Activated naive CD4-positive, alpha-beta T cell treated with Interleukin-2 at 50 U/mL for 16 hours (primary cell): Measurements from ENCODE around the gene MYCBP2.

ENCODE experiments used
- DNase-seq: peaks from one replicate; pipeline ENCODE4 v3.0.0-alpha.2; 2020

Gene MYCBP2

GRCh38 chr13:77185721-77186120, 141.2 kb downstream of the MYCBP2 start:
- no peak for DNase-seq

- DNase-seq: peak; percentile 20
These were observed 142.4 kb downstream of the MYCBP2 start for GRCh38 chr13:77184455-77184854.

- DNase-seq: no peak
These were observed 146.9 kb downstream of the MYCBP2 start for GRCh38 chr13:77180011-77180410.

- no peak for DNase-seq
These were observed 149.2 kb downstream of the MYCBP2 start for GRCh38 chr13:77177646-77178045.

GRCh38 chr13:77176350-77176749, 150.5 kb downstream of the MYCBP2 start:
- no peak for DNase-seq

GRCh38 chr13:77172650-77173049, 154.2 kb downstream of the MYCBP2 start:
- DNase-seq: no peak

GRCh38 chr13:77171451-77171850, 155.4 kb downstream of the MYCBP2 start:
- no peak for DNase-seq

- no peak for DNase-seq
These were observed 158.7 kb downstream of the MYCBP2 start for GRCh38 chr13:77168237-77168636.

GRCh38 chr13:77150651-77151050, 176.2 kb downstream of the MYCBP2 start:
- DNase-seq: no peak

GRCh38 chr13:77143431-77143830, 183.5 kb downstream of the MYCBP2 start:
- no peak for DNase-seq

- DNase-seq: no peak
These were observed 187.6 kb downstream of the MYCBP2 start for GRCh38 chr13:77139306-77139705.

GRCh38 chr13:77138813-77139212, 188.1 kb downstream of the MYCBP2 start:
- no peak for DNase-seq

GRCh38 chr13:77136902-77137420, 189.9 kb downstream of the MYCBP2 start:
- DNase-seq: no peak

GRCh38 chr13:77124423-77124822, 202.5 kb downstream of the MYCBP2 start:
- DNase-seq: no peak

GRCh38 chr13:77118134-77118533, 208.8 kb downstream of the MYCBP2 start:
- no peak for DNase-seq

- no peak for DNase-seq
These were observed 212.6 kb downstream of the MYCBP2 start for GRCh38 chr13:77114271-77114670.

- no peak for DNase-seq
These were observed 213.4 kb downstream of the MYCBP2 start for GRCh38 chr13:77113496-77113895.

- no peak for DNase-seq
These were observed 221.8 kb downstream of the MYCBP2 start for GRCh38 chr13:77105051-77105450.

GRCh38 chr13:77099415-77099814, 227.5 kb downstream of the MYCBP2 start:
- DNase-seq: no peak

- no peak for DNase-seq
These were observed 231.6 kb downstream of the MYCBP2 start for GRCh38 chr13:77095288-77095687.

- DNase-seq: no peak
These were observed 232.1 kb downstream of the MYCBP2 start for GRCh38 chr13:77094773-77095172.

- no peak for DNase-seq
These were observed 233.2 kb downstream of the MYCBP2 start for GRCh38 chr13:77093735-77094134.

- DNase-seq: no peak
These were observed 242.1 kb downstream of the MYCBP2 start for GRCh38 chr13:77084755-77085154.

GRCh38 chr13:77079902-77080413, 246.9 kb downstream of the MYCBP2 start:
- DNase-seq: no peak

- no peak for DNase-seq
These were observed 259.4 kb downstream of the MYCBP2 start for GRCh38 chr13:77067519-77067918.
